Measurements from ENCODE around the gene EPS8L1. TPM values are rescaled to one million over a fixed set of nuclear protein-coding genes. Genes with fewer than 3 reads are reported as not detected.

EPS8L1 gene
- total RNA-seq, 1 donor from 2014 or later: 7.9 TPM

GRCh38 chr19:55082020-55082851 lies 6.6 kb downstream of the EPS8L1 start:
- Mint-ChIP-seq H3K36me3 (ENCODE audit: low read depth) (peaks cover 2% of the 10 kb centered on the region), H3K27me3 (ENCODE audit: low read depth) (peaks cover 46% of the 10 kb centered on the region), H3K9me3 (ENCODE audit: low read depth) (no peaks in the 10 kb centered on the region), H3K4me1 (ENCODE audit: low read depth) (peaks cover 23% of the 10 kb centered on the region), H3K27ac (ENCODE audit: unreplicated experiment) (peak overlapping the region; percentile 32), H3K4me3 (ENCODE audit: unreplicated experiment) (peak overlapping the region; percentile 53)
- DNase-seq (ENCODE audit: low spot score): no peak
- TF ChIP-seq CTCF (IDR thresholded peaks at IDR 0.05): no peak

GRCh38 chr19:55083004-55083850 lies 7.6 kb downstream of the EPS8L1 start:
- H3K4me1 Mint-ChIP-seq (ENCODE audit: low read depth): peaks cover 33% of the 10 kb centered on the region
- no peaks in the 10 kb centered on the region for H3K9me3 Mint-ChIP-seq (ENCODE audit: low read depth)
- no peak for TF ChIP-seq CTCF (IDR thresholded peaks at IDR 0.05)
- H3K4me3 Mint-ChIP-seq (ENCODE audit: unreplicated experiment): no peak overlapping the region
- H3K27me3 Mint-ChIP-seq (ENCODE audit: low read depth): peaks cover 44% of the 10 kb centered on the region
- H3K27ac Mint-ChIP-seq (ENCODE audit: unreplicated experiment): no peak overlapping the region
- H3K36me3 Mint-ChIP-seq (ENCODE audit: low read depth): peaks cover 2% of the 10 kb centered on the region
- DNase-seq (ENCODE audit: low spot score): no peak

- peaks cover 38% of the 10 kb centered on the region for H3K27me3 Mint-ChIP-seq (ENCODE audit: low read depth)
- H3K9me3 Mint-ChIP-seq (ENCODE audit: low read depth): no peaks in the 10 kb centered on the region
- H3K4me1 Mint-ChIP-seq (ENCODE audit: low read depth): peaks cover 40% of the 10 kb centered on the region
- peaks cover 5% of the 10 kb centered on the region for H3K36me3 Mint-ChIP-seq (ENCODE audit: low read depth)
- H3K27ac Mint-ChIP-seq (ENCODE audit: unreplicated experiment): no peak overlapping the region
- H3K4me3 Mint-ChIP-seq (ENCODE audit: unreplicated experiment): no peak overlapping the region
- no peak for DNase-seq (ENCODE audit: low spot score)
- no peak for TF ChIP-seq CTCF (IDR thresholded peaks at IDR 0.05)
Observed at GRCh38 chr19:55084416-55084815, 8.7 kb downstream of the EPS8L1 start.

- Mint-ChIP-seq H3K4me3 (ENCODE audit: unreplicated experiment) (no peak overlapping the region), H3K9me3 (ENCODE audit: low read depth) (no peaks in the 10 kb centered on the region), H3K4me1 (ENCODE audit: low read depth) (peaks cover 30% of the 10 kb centered on the region), H3K27ac (ENCODE audit: unreplicated experiment) (no peak overlapping the region), H3K27me3 (ENCODE audit: low read depth) (peaks cover 24% of the 10 kb centered on the region), H3K36me3 (ENCODE audit: low read depth) (peaks cover 8% of the 10 kb centered on the region)
- TF ChIP-seq CTCF (IDR thresholded peaks at IDR 0.05): no peak
- no peak for DNase-seq (ENCODE audit: low spot score)
Observed at GRCh38 chr19:55085923-55086715, 10.4 kb downstream of the EPS8L1 start.
